Measurements from ENCODE around the gene NUSAP1. TPM values are rescaled to one million over a fixed set of nuclear protein-coding genes. Genes with fewer than 3 reads are reported as not detected.

The NUSAP1 gene
- total RNA-seq, 1 donor from 2014 or later: 25.1 TPM

GRCh38 chr15:41407341-41407740, 74.7 kb downstream of the NUSAP1 start:
- Histone ChIP-seq H3K27ac (ENCODE audit: low read depth, low read length) (no peak overlapping the region), H3K4me3 (ENCODE audit: low read length in 3 of 3) (no peak overlapping the region), H3K4me1 (ENCODE audit: control insufficient read depth in 3 of 3, insufficient read depth in 3 of 3, low read length in 3 of 3) (peaks cover 0 to 10% (median 4%) of the 10 kb centered on the region in 3 donors), H3K36me3 (ENCODE audit: control insufficient read depth in 3 of 3, insufficient read depth in 3 of 3, low read length in 3 of 3) (no peaks in the 10 kb centered on the region), H3K27me3 (ENCODE audit: control insufficient read depth in 3 of 3, insufficient read depth in 3 of 3, low read length in 3 of 3) (no peaks in the 10 kb centered on the region), H3K9ac (ENCODE audit: low read depth in 1 of 3, low read length in 3 of 3) (no peak overlapping the region), H3K9me3 (ENCODE audit: control insufficient read depth in 3 of 3, low read length in 3 of 3) (no peaks in the 10 kb centered on the region)

- peaks cover 0 to 6% (median 0%) of the 10 kb centered on the region in 3 donors for H3K4me1 ChIP-seq (ENCODE audit: control insufficient read depth in 3 of 3, insufficient read depth in 3 of 3, low read length in 3 of 3)
- no peaks in the 10 kb centered on the region for H3K27me3 ChIP-seq (ENCODE audit: control insufficient read depth in 3 of 3, insufficient read depth in 3 of 3, low read length in 3 of 3)
- H3K4me3 ChIP-seq (ENCODE audit: low read length in 3 of 3): no peak overlapping the region
- H3K9me3 ChIP-seq (ENCODE audit: control insufficient read depth in 3 of 3, low read length in 3 of 3): no peaks in the 10 kb centered on the region
- H3K9ac ChIP-seq (ENCODE audit: low read depth in 1 of 3, low read length in 3 of 3): no peak overlapping the region
- H3K36me3 ChIP-seq (ENCODE audit: control insufficient read depth in 3 of 3, insufficient read depth in 3 of 3, low read length in 3 of 3): no peaks in the 10 kb centered on the region
- H3K27ac ChIP-seq (ENCODE audit: low read depth, low read length): no peak overlapping the region
These were observed 75.6 kb downstream of the NUSAP1 start for GRCh38 chr15:41408234-41408641.

- no peak overlapping the region for H3K27ac ChIP-seq (ENCODE audit: low read depth, low read length)
These were observed 78.3 kb downstream of the NUSAP1 start for GRCh38 chr15:41411031-41411430.

GRCh38 chr15:41411441-41411840, 78.8 kb downstream of the NUSAP1 start:
- Histone ChIP-seq H3K9me3 (ENCODE audit: control insufficient read depth in 3 of 3, low read length in 3 of 3) (no peaks in the 10 kb centered on the region), H3K4me3 (ENCODE audit: low read length in 3 of 3) (no peak overlapping the region), H3K4me1 (ENCODE audit: control insufficient read depth in 3 of 3, insufficient read depth in 3 of 3, low read length in 3 of 3) (peaks cover 2 to 17% (median 4%) of the 10 kb centered on the region in 3 donors), H3K27ac (ENCODE audit: low read depth, low read length) (no peak overlapping the region), H3K27me3 (ENCODE audit: control insufficient read depth in 3 of 3, insufficient read depth in 3 of 3, low read length in 3 of 3) (no peaks in the 10 kb centered on the region), H3K9ac (ENCODE audit: low read depth in 1 of 3, low read length in 3 of 3) (no peak overlapping the region), H3K36me3 (ENCODE audit: control insufficient read depth in 3 of 3, insufficient read depth in 3 of 3, low read length in 3 of 3) (no peaks in the 10 kb centered on the region)

More at GRCh38 chr15:41411031-41411430, 78.3 kb downstream of the NUSAP1 start:
- Histone ChIP-seq H3K4me3 (ENCODE audit: low read length in 3 of 3) (no peak overlapping the region), H3K4me1 (ENCODE audit: control insufficient read depth in 3 of 3, insufficient read depth in 3 of 3, low read length in 3 of 3) (peaks cover 0 to 13% (median 4%) of the 10 kb centered on the region in 3 donors), H3K27me3 (ENCODE audit: control insufficient read depth in 3 of 3, insufficient read depth in 3 of 3, low read length in 3 of 3) (no peaks in the 10 kb centered on the region), H3K9me3 (ENCODE audit: control insufficient read depth in 3 of 3, low read length in 3 of 3) (no peaks in the 10 kb centered on the region), H3K9ac (ENCODE audit: low read depth in 1 of 3, low read length in 3 of 3) (no peak overlapping the region), H3K36me3 (ENCODE audit: control insufficient read depth in 3 of 3, insufficient read depth in 3 of 3, low read length in 3 of 3) (no peaks in the 10 kb centered on the region)

- Histone ChIP-seq H3K36me3 (ENCODE audit: control insufficient read depth in 3 of 3, insufficient read depth in 3 of 3, low read length in 3 of 3) (no peaks in the 10 kb centered on the region), H3K9ac (ENCODE audit: low read depth in 1 of 3, low read length in 3 of 3) (peak overlapping the region; percentile 87 to 97 (median 93)), H3K9me3 (ENCODE audit: control insufficient read depth in 3 of 3, low read length in 3 of 3) (no peaks in the 10 kb centered on the region), H3K4me1 (ENCODE audit: control insufficient read depth in 3 of 3, insufficient read depth in 3 of 3, low read length in 3 of 3) (peaks cover 11 to 21% (median 16%) of the 10 kb centered on the region in 3 donors), H3K27me3 (ENCODE audit: control insufficient read depth in 3 of 3, insufficient read depth in 3 of 3, low read length in 3 of 3) (no peaks in the 10 kb centered on the region), H3K27ac (ENCODE audit: low read depth, low read length) (peak overlapping the region; percentile 85), H3K4me3 (ENCODE audit: low read length in 3 of 3) (peak overlapping the region; percentile 90 to 96 (median 94))
These were observed 83.6 kb downstream of the NUSAP1 start for GRCh38 chr15:41416128-41416741.

GRCh38 chr15:41416742-41417417, 84.2 kb downstream of the NUSAP1 start, which contains the start of gene RTF1:
TSS of gene RTF1 (plus strand) at chr15:41417095. CDS start at chr15:41417116, 21 bp downstream.
- peaks cover 11 to 21% (median 16%) of the 10 kb centered on the region in 3 donors for H3K4me1 ChIP-seq (ENCODE audit: control insufficient read depth in 3 of 3, insufficient read depth in 3 of 3, low read length in 3 of 3)
- H3K4me3 ChIP-seq (ENCODE audit: low read length in 3 of 3): peak within 1 kb of the TSS; percentile 94 to 96 (median 95)
- peak within 1 kb of the TSS; percentile 85 for H3K27ac ChIP-seq (ENCODE audit: low read depth, low read length)
- no peaks in the 10 kb centered on the region for H3K9me3 ChIP-seq (ENCODE audit: control insufficient read depth in 3 of 3, low read length in 3 of 3)
- H3K27me3 ChIP-seq (ENCODE audit: control insufficient read depth in 3 of 3, insufficient read depth in 3 of 3, low read length in 3 of 3): no peaks in the 10 kb centered on the region
- H3K36me3 ChIP-seq (ENCODE audit: control insufficient read depth in 3 of 3, insufficient read depth in 3 of 3, low read length in 3 of 3): no peaks in the 10 kb centered on the region
- peak within 1 kb of the TSS; percentile 91 to 97 (median 93) for H3K9ac ChIP-seq (ENCODE audit: low read depth in 1 of 3, low read length in 3 of 3)

- no peaks in the 10 kb centered on the region for H3K27me3 ChIP-seq (ENCODE audit: control insufficient read depth in 3 of 3, insufficient read depth in 3 of 3, low read length in 3 of 3)
- H3K4me3 ChIP-seq (ENCODE audit: low read length in 3 of 3): peak overlapping the region; percentile 94 to 96 (median 95)
- no peaks in the 10 kb centered on the region for H3K36me3 ChIP-seq (ENCODE audit: control insufficient read depth in 3 of 3, insufficient read depth in 3 of 3, low read length in 3 of 3)
- peak overlapping the region; percentile 91 to 97 (median 93) for H3K9ac ChIP-seq (ENCODE audit: low read depth in 1 of 3, low read length in 3 of 3)
- H3K27ac ChIP-seq (ENCODE audit: low read depth, low read length): peak overlapping the region; percentile 85
- H3K9me3 ChIP-seq (ENCODE audit: control insufficient read depth in 3 of 3, low read length in 3 of 3): no peaks in the 10 kb centered on the region
- H3K4me1 ChIP-seq (ENCODE audit: control insufficient read depth in 3 of 3, insufficient read depth in 3 of 3, low read length in 3 of 3): peaks cover 11 to 21% (median 16%) of the 10 kb centered on the region in 3 donors
These were observed 84.9 kb downstream of the NUSAP1 start for GRCh38 chr15:41417418-41418195.

GRCh38 chr15:41423979-41424659, 91.4 kb downstream of the NUSAP1 start:
- no peaks in the 10 kb centered on the region for H3K9me3 ChIP-seq (ENCODE audit: control insufficient read depth in 3 of 3, low read length in 3 of 3)
- H3K4me3 ChIP-seq (ENCODE audit: low read length in 3 of 3): no peak overlapping the region
- H3K9ac ChIP-seq (ENCODE audit: low read depth in 1 of 3, low read length in 3 of 3): no peak overlapping the region
- no peak overlapping the region for H3K27ac ChIP-seq (ENCODE audit: low read depth, low read length)
- no peaks in the 10 kb centered on the region for H3K27me3 ChIP-seq (ENCODE audit: control insufficient read depth in 3 of 3, insufficient read depth in 3 of 3, low read length in 3 of 3)
- no peaks in the 10 kb centered on the region for H3K36me3 ChIP-seq (ENCODE audit: control insufficient read depth in 3 of 3, insufficient read depth in 3 of 3, low read length in 3 of 3)
- H3K4me1 ChIP-seq (ENCODE audit: control insufficient read depth in 3 of 3, insufficient read depth in 3 of 3, low read length in 3 of 3): no peaks in the 10 kb centered on the region

GRCh38 chr15:41424809-41425208, 92.1 kb downstream of the NUSAP1 start:
- Histone ChIP-seq H3K9ac (ENCODE audit: low read depth in 1 of 3, low read length in 3 of 3) (no peak overlapping the region), H3K36me3 (ENCODE audit: control insufficient read depth in 3 of 3, insufficient read depth in 3 of 3, low read length in 3 of 3) (no peaks in the 10 kb centered on the region), H3K4me3 (ENCODE audit: low read length in 3 of 3) (no peak overlapping the region), H3K27me3 (ENCODE audit: control insufficient read depth in 3 of 3, insufficient read depth in 3 of 3, low read length in 3 of 3) (no peaks in the 10 kb centered on the region), H3K4me1 (ENCODE audit: control insufficient read depth in 3 of 3, insufficient read depth in 3 of 3, low read length in 3 of 3) (no peaks in the 10 kb centered on the region), H3K9me3 (ENCODE audit: control insufficient read depth in 3 of 3, low read length in 3 of 3) (no peaks in the 10 kb centered on the region), H3K27ac (ENCODE audit: low read depth, low read length) (no peak overlapping the region)

All from skeletal muscle tissue (tissue), 4 donors.